ENCODE data around the gene MYO9B. TPM values are rescaled to one million over a fixed set of nuclear protein-coding genes. Genes with fewer than 3 reads are reported as not detected.
A peak's percentile ranks its signal among the peaks of the same experiment; 100 is the strongest.
"Not testable (repeated sequence)": the region's sequence is repeated elsewhere in the genome, so short reads cannot be mapped to it uniquely, and the experiment has no call there.

Gene MYO9B
- polyA plus RNA-seq, 1 donor (not counting 4 experiments of a cell fraction or from before 2014, with no cell fraction given) = 14.3 TPM

- peaks cover 11% of the 10 kb centered on the region for H4K20me1 ChIP-seq (ENCODE audit: control insufficient read depth, extremely low read depth, insufficient read depth, low read length)
- H3K4me3 ChIP-seq (ENCODE audit: control insufficient read depth in 2 of 3, extremely low read depth in 1 of 3, insufficient read depth in 2 of 3, low read depth in 1 of 3, low read length in 3 of 3) = no peak overlapping the region
- H2AFZ ChIP-seq (ENCODE audit: control insufficient read depth, low read length) = no peak overlapping the region
- dilution Hi-C loops (cut with MboI; ENCODE audit: extremely low pct_ligation_motif_present, low sequenced_read_pairs) = no loop called here
- DNase-seq (ENCODE audit: low read depth, low spot score) (no peak), FAIRE-seq (no peak)
- no peaks in the 10 kb centered on the region for H3K9me3 ChIP-seq (ENCODE audit: control insufficient read depth, low read depth, low read length)
- no peaks in the 10 kb centered on the region for H3K27me3 ChIP-seq (ENCODE audit: control insufficient read depth, extremely low read depth, insufficient read depth, low read length)
- no peak overlapping the region for H3K9ac ChIP-seq (ENCODE audit: control insufficient read depth, extremely low read depth, insufficient read depth, low read length)
- peaks cover 23 to 27% of the 10 kb centered on the region in 2 experiments for H3K36me3 ChIP-seq (ENCODE audit: control insufficient read depth in 2 of 2, extremely low read depth in 1 of 2, insufficient read depth in 2 of 2, low read length in 2 of 2)
- no peak overlapping the region for H3K4me2 ChIP-seq (ENCODE audit: control insufficient read depth, extremely low read depth, insufficient read depth, low read depth, low read length)
- TF ChIP-seq EZH2 (IDR thresholded peaks at IDR 0.05; ENCODE audit: low read length) (no peak), CTCF (optimal IDR thresholded peaks at IDR 0.05 in 1 of 3, IDR thresholded peaks at IDR 0.05 in 1 of 3, conservative IDR thresholded peaks at IDR 0.05 in 1 of 3; ENCODE audit: extremely low read depth in 1 of 3, insufficient read depth in 2 of 3, low read length in 3 of 3) (no peak)
- H3K27ac ChIP-seq (ENCODE audit: control insufficient read depth, insufficient read depth, low read length) = no peak overlapping the region
- H3K79me2 ChIP-seq (ENCODE audit: control insufficient read depth, insufficient read depth, low read length) = peaks cover 43% of the 10 kb centered on the region
- peaks cover 15% of the 10 kb centered on the region for H3K4me1 ChIP-seq (ENCODE audit: control insufficient read depth, extremely low read depth, insufficient read depth, low read length)
- H3K9me1 ChIP-seq (ENCODE audit: control insufficient read depth, extremely low read depth, insufficient read depth, low read length) = no peaks in the 10 kb centered on the region
These were observed 30.0 kb downstream of the MYO9B start for GRCh38 chr19:17105556-17105955.

GRCh38 chr19:17106964-17107363 lies 31.4 kb downstream of the MYO9B start:
- FAIRE-seq; H3K27me3 ChIP-seq (ENCODE audit: control insufficient read depth, extremely low read depth, insufficient read depth, low read length); H3K9me3 ChIP-seq (ENCODE audit: control insufficient read depth, low read depth, low read length); dilution Hi-C loops (cut with MboI; ENCODE audit: extremely low pct_ligation_motif_present, low sequenced_read_pairs); H2AFZ ChIP-seq (ENCODE audit: control insufficient read depth, low read length); H3K9me1 ChIP-seq (ENCODE audit: control insufficient read depth, extremely low read depth, insufficient read depth, low read length); DNase-seq (ENCODE audit: low read depth, low spot score); H3K9ac ChIP-seq (ENCODE audit: control insufficient read depth, extremely low read depth, insufficient read depth, low read length); H3K4me3 ChIP-seq (ENCODE audit: control insufficient read depth in 2 of 3, extremely low read depth in 1 of 3, insufficient read depth in 2 of 3, low read depth in 1 of 3, low read length in 3 of 3); H3K4me2 ChIP-seq (ENCODE audit: control insufficient read depth, extremely low read depth, insufficient read depth, low read depth, low read length): not testable (repeated sequence)
- Histone ChIP-seq H3K79me2 (ENCODE audit: control insufficient read depth, insufficient read depth, low read length) (peaks cover 41% of the 10 kb centered on the region), H3K27ac (ENCODE audit: control insufficient read depth, insufficient read depth, low read length) (peak overlapping the region; percentile 61), H3K36me3 (ENCODE audit: control insufficient read depth in 2 of 2, extremely low read depth in 1 of 2, insufficient read depth in 2 of 2, low read length in 2 of 2) (peaks cover 18 to 24% of the 10 kb centered on the region in 2 experiments), H4K20me1 (ENCODE audit: control insufficient read depth, extremely low read depth, insufficient read depth, low read length) (peaks cover 11% of the 10 kb centered on the region), H3K4me1 (ENCODE audit: control insufficient read depth, extremely low read depth, insufficient read depth, low read length) (peaks cover 15% of the 10 kb centered on the region)
